Measurements from ENCODE around the gene ZNF23. TPM values are rescaled to one million over a fixed set of nuclear protein-coding genes. Genes with fewer than 3 reads are reported as not detected.
A peak's percentile ranks its signal among the peaks of the same experiment; 100 is the strongest.

The ZNF23 gene
- total and polyA plus RNA-seq, 4 donors: 1.5 to 6.1 (median 3.1) TPM

- H3K36me3 ChIP-seq (ENCODE audit: control insufficient read depth in 4 of 4, insufficient read depth in 3 of 4, low read depth in 1 of 4, low read length in 3 of 4): peaks cover 0 to 10% (median 6%) of the 10 kb centered on the region in 4 donors
- H3K9me3 ChIP-seq (ENCODE audit: control insufficient read depth in 4 of 4, low read length in 3 of 4): peaks cover 31 to 59% (median 48%) of the 10 kb centered on the region in 4 donors
- H3K4me3 ChIP-seq (ENCODE audit: low read depth in 1 of 3, low read length in 3 of 3): no peak overlapping the region
- H3K4me1 ChIP-seq (ENCODE audit: control insufficient read depth in 4 of 4, insufficient read depth in 4 of 4, low read length in 3 of 4): no peaks in the 10 kb centered on the region
- no peak overlapping the region for H3K9ac ChIP-seq (ENCODE audit: low read depth in 1 of 2, low read length in 2 of 2)
- WGBS: 95% methylated on average over 6 of the region's 6 CpGs
- no peak overlapping the region for H3K27ac ChIP-seq (ENCODE audit: low read depth in 1 of 2, low read length in 2 of 2)
- TF ChIP-seq RXRA (IDR thresholded peaks at IDR 0.05): no peak
- no peaks in the 10 kb centered on the region for H3K27me3 ChIP-seq (ENCODE audit: control insufficient read depth in 4 of 4, insufficient read depth in 4 of 4, low read length in 3 of 4)
- no peak for DNase-seq (ENCODE audit: low spot score)
Observed at GRCh38 chr16:71443714-71444113, 18.3 kb downstream of the ZNF23 start.

DNA sequence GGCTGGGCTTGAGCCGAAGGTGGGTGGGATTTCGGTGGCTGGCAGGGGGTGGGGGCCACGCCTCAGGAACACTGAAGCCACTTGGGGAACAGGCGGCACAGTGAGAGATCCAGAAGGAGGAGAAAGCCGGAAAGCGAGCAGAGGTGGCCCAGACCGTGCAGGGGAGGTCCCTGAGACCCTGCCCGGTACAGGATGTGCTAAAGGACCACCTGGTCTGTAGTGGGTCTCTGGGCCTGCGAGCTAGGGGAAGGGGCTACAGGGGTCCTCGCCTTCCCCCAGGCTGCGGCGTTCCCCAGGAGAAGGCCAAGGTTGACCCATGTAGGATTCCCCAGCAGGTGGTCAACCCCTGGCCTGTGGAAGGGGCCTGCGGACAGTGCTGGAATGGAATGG, 20.0 kb downstream of the ZNF23 start, which contains the start of gene TLE7:
Gene TLE7 (minus strand): TSS at position 4 of the 390 bp plus-strand sequence. CDS start 8,730 bp downstream, outside the sequence.
- DNase-seq (ENCODE audit: low spot score): no peak
- Histone ChIP-seq H3K27ac (ENCODE audit: low read depth in 1 of 2, low read length in 2 of 2) (no peak within 1 kb of the TSS), H3K9ac (ENCODE audit: low read depth in 1 of 2, low read length in 2 of 2) (no peak within 1 kb of the TSS), H3K9me3 (ENCODE audit: control insufficient read depth in 4 of 4, low read length in 3 of 4) (peaks cover 22 to 42% (median 36%) of the 10 kb centered on the region in 4 donors), H3K4me3 (ENCODE audit: low read depth in 1 of 3, low read length in 3 of 3) (peak within 1 kb of the TSS in 1 of 3 donors; percentile 20), H3K4me1 (ENCODE audit: control insufficient read depth in 4 of 4, insufficient read depth in 4 of 4, low read length in 3 of 4) (no peaks in the 10 kb centered on the region), H3K27me3 (ENCODE audit: control insufficient read depth in 4 of 4, insufficient read depth in 4 of 4, low read length in 3 of 4) (no peaks in the 10 kb centered on the region), H3K36me3 (ENCODE audit: control insufficient read depth in 4 of 4, insufficient read depth in 3 of 4, low read depth in 1 of 4, low read length in 3 of 4) (no peaks in the 10 kb centered on the region)
- TF ChIP-seq TAF1 (conservative IDR thresholded peaks at IDR 0.05): no peak
- TF ChIP-seq, protein P1, sequence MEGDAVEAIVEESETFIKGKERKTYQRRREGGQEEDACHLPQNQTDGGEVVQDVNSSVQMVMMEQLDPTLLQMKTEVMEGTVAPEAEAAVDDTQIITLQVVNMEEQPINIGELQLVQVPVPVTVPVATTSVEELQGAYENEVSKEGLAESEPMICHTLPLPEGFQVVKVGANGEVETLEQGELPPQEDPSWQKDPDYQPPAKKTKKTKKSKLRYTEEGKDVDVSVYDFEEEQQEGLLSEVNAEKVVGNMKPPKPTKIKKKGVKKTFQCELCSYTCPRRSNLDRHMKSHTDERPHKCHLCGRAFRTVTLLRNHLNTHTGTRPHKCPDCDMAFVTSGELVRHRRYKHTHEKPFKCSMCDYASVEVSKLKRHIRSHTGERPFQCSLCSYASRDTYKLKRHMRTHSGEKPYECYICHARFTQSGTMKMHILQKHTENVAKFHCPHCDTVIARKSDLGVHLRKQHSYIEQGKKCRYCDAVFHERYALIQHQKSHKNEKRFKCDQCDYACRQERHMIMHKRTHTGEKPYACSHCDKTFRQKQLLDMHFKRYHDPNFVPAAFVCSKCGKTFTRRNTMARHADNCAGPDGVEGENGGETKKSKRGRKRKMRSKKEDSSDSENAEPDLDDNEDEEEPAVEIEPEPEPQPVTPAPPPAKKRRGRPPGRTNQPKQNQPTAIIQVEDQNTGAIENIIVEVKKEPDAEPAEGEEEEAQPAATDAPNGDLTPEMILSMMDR (IDR thresholded peaks at IDR 0.05; ENCODE audit: low read depth, low read length, missing input control): no peak
- no peak for TF ChIP-seq JUND (IDR thresholded peaks at IDR 0.05)
- no peak for TF ChIP-seq GABPA (IDR thresholded peaks at IDR 0.05 in 1 of 2, conservative IDR thresholded peaks at IDR 0.05 in 1 of 2)
- TF ChIP-seq FOXA1 (IDR thresholded peaks at IDR 0.05): no peak
- TF ChIP-seq REST (IDR thresholded peaks at IDR 0.05): no peak
- TF ChIP-seq NR2F2 (IDR thresholded peaks at IDR 0.05): no peak
- TF ChIP-seq HNF4A (conservative IDR thresholded peaks at IDR 0.05): no peak
- TF ChIP-seq, protein P2, sequence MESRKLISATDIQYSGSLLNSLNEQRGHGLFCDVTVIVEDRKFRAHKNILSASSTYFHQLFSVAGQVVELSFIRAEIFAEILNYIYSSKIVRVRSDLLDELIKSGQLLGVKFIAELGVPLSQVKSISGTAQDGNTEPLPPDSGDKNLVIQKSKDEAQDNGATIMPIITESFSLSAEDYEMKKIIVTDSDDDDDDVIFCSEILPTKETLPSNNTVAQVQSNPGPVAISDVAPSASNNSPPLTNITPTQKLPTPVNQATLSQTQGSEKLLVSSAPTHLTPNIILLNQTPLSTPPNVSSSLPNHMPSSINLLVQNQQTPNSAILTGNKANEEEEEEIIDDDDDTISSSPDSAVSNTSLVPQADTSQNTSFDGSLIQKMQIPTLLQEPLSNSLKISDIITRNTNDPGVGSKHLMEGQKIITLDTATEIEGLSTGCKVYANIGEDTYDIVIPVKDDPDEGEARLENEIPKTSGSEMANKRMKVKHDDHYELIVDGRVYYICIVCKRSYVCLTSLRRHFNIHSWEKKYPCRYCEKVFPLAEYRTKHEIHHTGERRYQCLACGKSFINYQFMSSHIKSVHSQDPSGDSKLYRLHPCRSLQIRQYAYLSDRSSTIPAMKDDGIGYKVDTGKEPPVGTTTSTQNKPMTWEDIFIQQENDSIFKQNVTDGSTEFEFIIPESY (IDR thresholded peaks at IDR 0.05): no peak
- 84% methylated on average over 13 of the region's 13 CpGs for WGBS
